GM12878 (cell line): ENCODE results near the gene ALKBH8. TPM values are rescaled to one million over a fixed set of nuclear protein-coding genes. Genes with fewer than 3 reads are reported as not detected.

Experiments
- ATAC-seq: fragments of 200-7000 bp; cut with Tn5 transposase; 3 replicates; pipeline ENCODE4 v1.9.1; 2020; ENCODE audit warnings: mild to moderate bottlenecking, moderate library complexity
- BruUV-seq: library from RNA; stranded (reverse); fragments of 400-500 nt; replicated peaks from 2 replicates; lab custom pipeline; 2021; lab: Mats Ljungman, UMichigan
- CTCF ChIA-PET: fragments of 300-600 bp; sonication (Branson Sonifier 250); formaldehyde crosslinking; extraction: SDS; loops from one replicate; lab custom pipeline; 2021; ENCODE audit warnings: inconsistent platforms; lab: Yijun Ruan, JAX
- POLR2A ChIA-PET: fragments of 350-600 bp; formaldehyde crosslinking; extraction: SDS; loops from one replicate; lab custom pipeline; 2021; ENCODE audit warnings: inconsistent platforms; lab: Charles Lee
- RAD21 ChIA-PET: fragments of 300-600 bp; sonication (Branson Sonifier 250); formaldehyde crosslinking; loops from one replicate; lab custom pipeline; 2023; ENCODE audit warnings: antibody characterized with exemption; ENCODE audit not compliant: unreplicated experiment; lab: Charles Lee
- SMC1A ChIA-PET: fragments of 300-600 bp; sonication (Branson Sonifier 250); formaldehyde crosslinking; loops from one replicate; lab custom pipeline; 2023; ENCODE audit not compliant: unreplicated experiment, uncharacterized antibody; lab: Charles Lee
- DNase-seq: peaks from one replicate; pipeline ENCODE4 v3.0.0-alpha.2; 2011; ENCODE audit warnings: low read depth, low spot score
- FAIRE-seq: peaks from 3 replicates; lab custom pipeline; 2011; peaks lifted over from hg19 to GRCh38; lab: Jason Lieb, UNC
- H2AFZ ChIP-seq: 2 replicates; pipeline ENCODE4 v1.6.0; 2011; ENCODE audit warnings: low read depth, low read length, control low read depth; ENCODE audit not compliant: control insufficient read depth
- H3K27ac ChIP-seq: 2 replicates; pipeline ENCODE4 v1.5.1; 2011; ENCODE audit warnings: control low read depth; ENCODE audit not compliant: control insufficient read depth, insufficient read depth
- H3K27me3 ChIP-seq, 2 experiments: replicated peaks in 1 of 2; 2 replicates each; pipeline versions ENCODE4 v1.6.0 to v1.6.1; 2011; ENCODE audit warnings: low read length in 1 of 2; ENCODE audit not compliant: control insufficient read depth in 2 of 2, insufficient read depth in 2 of 2
- H3K36me3 ChIP-seq, 2 experiments: 2 replicates each; pipeline ENCODE4 v1.5.1; 2011; ENCODE audit warnings: low read length in 1 of 2; ENCODE audit not compliant: control insufficient read depth in 2 of 2, insufficient read depth in 2 of 2
- H3K4me1 ChIP-seq: 2 replicates; pipeline ENCODE4 v1.6.1; 2011; ENCODE audit warnings: mild to moderate bottlenecking, low read length, moderate library complexity, mixed read lengths; ENCODE audit not compliant: control insufficient read depth, insufficient read depth
- H3K4me2 ChIP-seq: 2 replicates; pipeline ENCODE4 v1.6.0; 2011; ENCODE audit warnings: control low read depth; ENCODE audit not compliant: control insufficient read depth, insufficient read depth
- H3K4me3 ChIP-seq: fragments of 200-600 bp; sonication (generic); 2 replicates; pipeline ENCODE4 v1.5.1; 2016
- H3K79me2 ChIP-seq: 2 replicates; pipeline ENCODE4 v1.6.0; 2011; ENCODE audit warnings: low read length; ENCODE audit not compliant: control insufficient read depth, insufficient read depth
- H3K9ac ChIP-seq: 2 replicates; pipeline ENCODE4 v1.8.0; 2011; ENCODE audit warnings: low read length, control low read depth, mixed read lengths; ENCODE audit not compliant: control insufficient read depth, insufficient read depth
- H3K9me3 ChIP-seq: replicated peaks from 3 replicates; pipeline ENCODE4 v1.5.1; 2011; ENCODE audit warnings: mild to moderate bottlenecking, low read length; ENCODE audit not compliant: control insufficient read depth, insufficient read depth
- H4K20me1 ChIP-seq: 2 replicates; pipeline ENCODE4 v1.6.0; 2011; ENCODE audit not compliant: control insufficient read depth, insufficient read depth
- ASH2L ChIP-seq: fragments of 300-600, 200-600 bp; sonication (generic); IDR thresholded peaks from 2 replicates; pipeline ENCODE4 v1.6.1; 2017; ENCODE audit warnings: low read depth, mild to moderate bottlenecking, borderline replicate concordance
- ATF2 ChIP-seq: IDR thresholded peaks from 2 replicates; pipeline ENCODE4 v1.6.1; 2012; ENCODE audit warnings: low read length, inconsistent platforms
- CREM ChIP-seq: IDR thresholded peaks from 2 replicates; pipeline ENCODE4 v1.6.1; 2014; ENCODE audit warnings: antibody characterized with exemption, low read depth
- EGR1 ChIP-seq, 2 experiments: IDR thresholded peaks; 1 replicate in 1 of 2; 2 replicates in 1 of 2; pipeline ENCODE4 v1.6.1; 2011 to 2012; ENCODE audit warnings: low read depth in 2 of 2, low read length in 2 of 2, borderline replicate concordance in 1 of 2, mild to moderate bottlenecking in 1 of 2, moderate library complexity in 1 of 2
- FOXM1 ChIP-seq: IDR thresholded peaks from 2 replicates; pipeline ENCODE4 v1.6.1; 2012; ENCODE audit warnings: low read depth, mild to moderate bottlenecking, inconsistent platforms, low read length, moderate library complexity
- HCFC1 ChIP-seq: fragments of 150-350 bp; IDR thresholded peaks from 2 replicates; pipeline ENCODE4 v1.6.1; 2014; ENCODE audit warnings: low read length
- HSF1 ChIP-seq: fragments of 150-350 bp; IDR thresholded peaks from 2 replicates; pipeline ENCODE4 v1.6.1; 2014; ENCODE audit warnings: mild to moderate bottlenecking, low read depth, low read length
- POU2F2 ChIP-seq: IDR thresholded peaks from 3 replicates; pipeline ENCODE4 v1.6.1; 2011; ENCODE audit warnings: low read depth, mild to moderate bottlenecking, low read length, borderline replicate concordance
- RUNX3 ChIP-seq: IDR thresholded peaks from 2 replicates; pipeline ENCODE4 v1.6.1; 2012; ENCODE audit warnings: low read length, inconsistent platforms
- SUPT20H ChIP-seq: IDR thresholded peaks from 2 replicates; pipeline ENCODE4 v1.6.1; 2011; ENCODE audit warnings: low read depth, mild to moderate bottlenecking, low read length, moderate library complexity, borderline replicate concordance; ENCODE audit not compliant: control insufficient read depth
- TAF1 ChIP-seq: IDR thresholded peaks from 2 replicates; pipeline ENCODE4 v1.6.1; 2011; ENCODE audit warnings: mild to moderate bottlenecking, low read depth, low read length, borderline replicate concordance
- ZBTB11 ChIP-seq: fragments of 450-650 bp; formaldehyde crosslinking; IDR thresholded peaks from 2 replicates; pipeline ENCODE4 v1.5.0; 2022; ENCODE audit warnings: mild to moderate bottlenecking, missing genetic modification characterization
- ZBTB40 ChIP-seq: fragments of 450-650 bp; IDR thresholded peaks from 2 replicates; pipeline ENCODE4 v1.6.1; 2016; ENCODE audit warnings: mild to moderate bottlenecking, moderate library complexity, borderline replicate concordance
- WGBS: methylation state at CpG from one replicate; pipeline ENCODE4 v1.1.6; 2016; ENCODE audit warnings: low lambda C conversion rate; ENCODE audit not compliant: insufficient replicate concordance, insufficient coverage; ENCODE audit errors: missing lambda C conversion rate; 5-methylcytosine and 5-hydroxymethylcytosine counted together
- in situ Hi-C: fragments of 300-500 bp; cut with MboI; formaldehyde crosslinking; loops from 9 replicates; pipeline ENCODE4 v1.14.3; 2018; ENCODE audit warnings: mixed read lengths
- intact Hi-C: fragments of 100-400 bp; cut with micrococcal nuclease; formaldehyde crosslinking; loops from one replicate; pipeline ENCODE4 v1.14.2; 2022; ENCODE audit not compliant: unreplicated experiment
- polyA plus RNA-seq, 11 experiments: library from polyadenylated mRNA; depleted of rRNA in 4 of 11; unstranded in 6 of 11; stranded (reverse) in 5 of 11; fragments of >200 nt; fragmentation: Nextera tagmentation in 4 of 11; fragmentation: Illumina TruSeq in 1 of 11; extraction: Ambion mirVana in 4 of 11; extraction: Trizol in 1 of 11; gene quantifications; 1 replicate in 1 of 11; 2 replicates in 10 of 11; pipeline versions ENCODE4 v1.2.1 to v1.2.3, GENCODE V29; 2011 to 2016; ENCODE audit warnings: inconsistent platforms in 2 of 11, missing spikeins in 2 of 11, low read depth in 1 of 11
- total RNA-seq, 4 experiments: library from RNA; depleted of rRNA in 3 of 4; stranded (reverse); fragments of >200 nt in 3 of 4; fragmentation: Illumina TruSeq in 1 of 4; extraction: Trizol in 1 of 4; gene quantifications; 2 replicates each; pipeline versions ENCODE4 v1.2.1 to v1.2.3, GENCODE V29; 2013 to 2021

Gene ALKBH8
- total and polyA plus RNA-seq, 10 of the 15 experiments (the other 5 are each of a cell fraction or from before 2014, with no cell fraction given) = 4.6 to 13.1 (median 9.5) TPM

- POLR2A ChIA-PET = no interaction called here
- Histone ChIP-seq H3K4me1 (no peaks in the 10 kb centered on the region), H3K4me3 (no peak overlapping the region), H3K27ac (no peak overlapping the region), H3K4me2 (no peak overlapping the region), H3K36me3 (no peaks in the 10 kb centered on the region), H4K20me1 (no peaks in the 10 kb centered on the region), H3K9ac (no peak overlapping the region), H3K27me3 (no peaks in the 10 kb centered on the region; a peak in 1 of 4 replicates), H3K79me2 (no peaks in the 10 kb centered on the region), H3K9me3 (no peaks in the 10 kb centered on the region), H2AFZ (no peak overlapping the region)
- WGBS = 13% methylated on average over 1 of the region's 1 CpG
- SMC1A ChIA-PET = no interaction called here
- FAIRE-seq (no peak), ATAC-seq (no peak), DNase-seq (no peak)
- CTCF ChIA-PET = no interaction called here
- intact Hi-C loops = no loop called here
- BruUV-seq = no TSS peak
- RAD21 ChIA-PET = no interaction called here
- in situ Hi-C loops = no loop called here
- no peak for TF ChIP-seq HCFC1
- TF ChIP-seq ZBTB11 (CRISPR knock-in tag) = no peak
- no peak for TF ChIP-seq SUPT20H
- no peak for TF ChIP-seq ZBTB40
- TF ChIP-seq HSF1 = no peak
- no peak for TF ChIP-seq TAF1
- TF ChIP-seq CREM = no peak
- no peak for TF ChIP-seq POU2F2
- no peak for TF ChIP-seq EGR1 (IDR thresholded peaks at IDR 0.05; ENCODE audit: borderline replicate concordance in 1 of 2, low read depth in 2 of 2, low read length in 2 of 2)
- TF ChIP-seq ATF2 = no peak
- TF ChIP-seq FOXM1 = no peak
- no peak for TF ChIP-seq ASH2L
- TF ChIP-seq RUNX3 = no peak
Measured at GRCh38 chr11:107472966-107473365, 92.6 kb downstream of the ALKBH8 start.
